Fibroblast of skin of back (primary cell): Measurements from ENCODE around the gene MRM3.
"Not testable (repeated sequence)": the region's sequence is repeated elsewhere in the genome, so short reads cannot be mapped to it uniquely, and the experiment has no call there.

Experiments used
- DNase-seq: peaks from one replicate; pipeline ENCODE4 v3.0.0-alpha.2; 2013

The MRM3 gene

GRCh38 chr17:797236-797840 lies 15.2 kb downstream of the MRM3 start:
- DNase-seq: no peak

- no peak for DNase-seq
Measured at GRCh38 chr17:798246-798645, 16.1 kb downstream of the MRM3 start.

GRCh38 chr17:799261-799660 lies 17.1 kb downstream of the MRM3 start:
- DNase-seq: no peak

GRCh38 chr17:800446-801242 lies 18.5 kb downstream of the MRM3 start:
- no peak for DNase-seq

- no peak for DNase-seq
Measured at GRCh38 chr17:801660-802059, 19.5 kb downstream of the MRM3 start.

- no peak for DNase-seq
Measured at GRCh38 chr17:802481-802880, 20.3 kb downstream of the MRM3 start.

- no peak for DNase-seq
Measured at GRCh38 chr17:802901-803881, 21.0 kb downstream of the MRM3 start.

GRCh38 chr17:804541-805435 lies 22.6 kb downstream of the MRM3 start:
- DNase-seq: no peak

- not testable (repeated sequence) for DNase-seq
Measured at GRCh38 chr17:805886-806285, 23.7 kb downstream of the MRM3 start.

GRCh38 chr17:806346-806745 lies 24.2 kb downstream of the MRM3 start:
- DNase-seq: no peak

GRCh38 chr17:806781-807522 lies 24.8 kb downstream of the MRM3 start:
- DNase-seq: no peak

GRCh38 chr17:807523-808294 lies 25.6 kb downstream of the MRM3 start:
- DNase-seq: no peak

GRCh38 chr17:811051-811784 lies 29.1 kb downstream of the MRM3 start:
- no peak for DNase-seq

- no peak for DNase-seq
Measured at GRCh38 chr17:812638-813204, 30.6 kb downstream of the MRM3 start.

GRCh38 chr17:814371-814770 lies 32.2 kb downstream of the MRM3 start:
- no peak for DNase-seq

GRCh38 chr17:819251-819650 lies 37.1 kb downstream of the MRM3 start:
- no peak for DNase-seq

GRCh38 chr17:823501-823902 lies 41.3 kb downstream of the MRM3 start:
- DNase-seq: no peak

GRCh38 chr17:824378-824777 lies 42.2 kb downstream of the MRM3 start:
- DNase-seq: no peak

- no peak for DNase-seq
Measured at GRCh38 chr17:825216-825615, 43.1 kb downstream of the MRM3 start.
